B cell (primary cell): Measurements from ENCODE around the gene RAD9B.

Experiments
- CTCF ChIP-seq: fragments of 200-600 bp; IDR thresholded peaks from one replicate; pipeline ENCODE4 v1.8.0; 2022; ENCODE audit warnings: antibody characterized with exemption, mild to moderate bottlenecking
- EZH2 ChIP-seq: IDR thresholded peaks from 2 replicates; pipeline ENCODE4 v1.6.1; 2012; ENCODE audit warnings: borderline replicate concordance, low read depth, mild to moderate bottlenecking, moderate library complexity, low read length; ENCODE audit not compliant: insufficient read depth, poor library complexity, severe bottlenecking

- TF ChIP-seq CTCF (no peak), EZH2 (no peak)
Measured at GRCh38 chr12:110549716-110550115, 47.6 kb downstream of the RAD9B start.
